Kidney glomerular epithelial cell (primary cell): ENCODE results near the gene SLC6A3.

Experiments used
- DNase-seq: peaks from one replicate; lab custom pipeline; 2025; lab: John Stamatoyannopoulos, UW

Gene SLC6A3

DNA sequence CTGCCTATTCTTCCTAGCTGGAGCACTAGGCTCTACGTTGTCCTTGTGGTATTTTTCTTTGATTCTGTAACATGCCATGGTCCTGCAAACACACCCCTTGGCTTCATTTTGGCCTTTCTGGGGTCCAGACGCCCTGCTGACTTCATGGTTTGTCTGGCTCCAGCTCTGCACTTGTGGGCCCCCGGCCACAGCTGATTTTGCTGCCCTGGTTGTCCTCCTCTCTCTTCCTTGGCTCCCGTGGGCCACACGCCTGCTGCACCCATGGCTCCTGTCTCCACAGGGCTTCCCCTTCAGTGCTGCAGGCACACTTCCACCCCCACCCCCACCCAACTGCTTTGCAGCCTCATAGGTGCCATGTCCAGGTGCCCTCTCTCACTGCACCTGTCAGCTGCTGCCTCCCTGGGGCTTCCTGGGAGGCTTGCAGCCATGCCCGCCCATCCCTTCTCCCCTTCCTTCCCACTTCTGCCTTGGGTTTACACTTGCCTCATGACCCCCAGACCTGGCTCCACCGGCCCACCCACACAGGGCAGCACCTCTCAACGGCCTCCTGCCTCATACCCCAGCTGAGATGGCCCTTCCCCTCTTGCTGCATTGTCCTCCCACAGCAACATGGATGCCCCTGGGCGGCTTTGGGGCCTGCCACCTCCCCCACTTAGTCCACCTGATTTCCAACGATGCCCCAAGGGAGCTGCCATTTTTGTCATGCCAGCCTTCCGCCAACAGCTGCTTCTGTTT lies 25.6 kb downstream of the SLC6A3 start:
- DNase-seq, result no peak

DNA sequence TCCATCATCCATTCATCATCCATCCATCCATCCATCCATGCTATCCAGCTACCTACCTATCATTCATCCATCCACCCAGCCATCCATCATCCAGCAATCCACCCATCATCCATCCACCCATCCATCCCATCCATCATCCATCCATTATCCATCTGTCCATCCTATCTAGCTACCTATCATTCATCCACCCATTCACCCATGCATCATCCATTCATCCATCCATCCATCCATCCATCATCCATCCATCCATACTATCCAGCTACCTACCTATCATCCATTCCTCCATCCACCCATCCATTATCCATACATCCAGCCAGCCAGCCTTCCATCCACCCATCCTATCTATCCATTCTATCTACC lies 26.3 kb downstream of the SLC6A3 start:
- no peak for DNase-seq

GRCh38 chr5:1418238-1418920 lies 26.9 kb downstream of the SLC6A3 start:
- DNase-seq, result no peak

DNA sequence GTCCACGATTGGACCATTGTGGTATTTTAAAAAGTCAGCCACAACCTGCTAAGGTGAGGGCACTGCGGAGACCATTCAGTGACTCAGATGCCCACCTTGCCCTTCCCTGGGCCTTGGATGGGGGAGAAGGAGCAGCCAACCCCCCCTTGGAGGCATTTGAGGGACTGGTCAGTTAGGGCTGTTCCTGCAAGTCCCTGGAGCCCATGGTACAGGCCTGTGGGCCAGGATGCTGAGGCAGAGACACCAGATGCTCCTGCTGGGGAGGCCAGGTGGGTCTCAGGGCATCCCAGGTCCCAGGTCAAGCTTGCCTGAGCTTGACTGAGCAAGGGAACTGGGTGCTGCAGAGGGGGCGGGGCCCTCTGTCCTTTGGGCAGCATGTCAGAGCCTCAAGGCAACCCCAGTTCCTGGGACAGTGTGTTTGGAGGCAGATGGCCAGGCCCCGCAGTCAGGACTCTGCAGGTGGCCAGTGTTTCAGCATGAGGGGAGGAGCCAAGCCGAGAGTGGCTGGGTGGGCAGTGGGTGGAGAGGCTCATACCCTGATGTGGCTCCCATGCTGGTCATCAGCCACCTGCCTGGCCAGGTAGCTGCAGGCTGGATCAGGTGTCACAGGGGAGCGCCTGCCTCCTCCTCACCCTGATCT lies 27.5 kb downstream of the SLC6A3 start:
- DNase-seq, result no peak

- no peak for DNase-seq
Measured at GRCh38 chr5:1416856-1417469, 28.3 kb downstream of the SLC6A3 start.

DNA sequence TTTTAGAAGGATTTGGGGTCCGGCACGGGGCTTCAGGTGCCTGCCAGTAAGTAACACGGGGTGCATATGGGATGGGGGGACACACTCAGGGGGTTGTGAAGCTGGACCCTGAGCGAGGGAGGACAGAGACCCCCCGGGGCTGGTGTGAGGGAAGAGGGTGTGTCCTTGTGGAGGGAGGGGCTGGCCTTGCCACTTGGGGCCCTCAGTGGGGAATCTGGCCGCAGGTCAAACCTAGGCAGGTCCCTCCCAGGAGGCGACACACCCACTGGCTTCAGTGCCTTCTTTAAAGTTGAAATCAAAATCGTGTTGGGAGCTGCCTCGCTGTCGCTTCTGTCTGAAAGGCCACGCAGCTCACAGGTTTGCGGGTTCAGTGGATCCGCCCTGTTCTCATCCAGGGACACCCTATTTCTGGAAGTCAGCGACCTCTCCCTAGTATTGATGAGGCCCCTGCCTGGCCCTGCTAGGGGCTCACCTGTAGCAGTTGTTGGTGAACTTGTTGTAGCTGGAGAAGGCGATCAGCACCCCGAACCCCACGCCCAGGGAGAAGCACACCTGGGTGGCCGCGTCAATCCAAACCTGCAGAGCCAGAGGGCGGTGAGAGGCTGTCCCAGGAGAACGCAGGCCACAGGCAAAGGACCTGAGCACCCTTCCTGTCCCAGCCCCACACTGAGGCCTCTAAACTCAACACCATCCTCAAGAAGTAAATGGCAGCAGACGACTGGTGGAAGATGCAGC lies 29.4 kb downstream of the SLC6A3 start:
- DNase-seq, result no peak

DNA sequence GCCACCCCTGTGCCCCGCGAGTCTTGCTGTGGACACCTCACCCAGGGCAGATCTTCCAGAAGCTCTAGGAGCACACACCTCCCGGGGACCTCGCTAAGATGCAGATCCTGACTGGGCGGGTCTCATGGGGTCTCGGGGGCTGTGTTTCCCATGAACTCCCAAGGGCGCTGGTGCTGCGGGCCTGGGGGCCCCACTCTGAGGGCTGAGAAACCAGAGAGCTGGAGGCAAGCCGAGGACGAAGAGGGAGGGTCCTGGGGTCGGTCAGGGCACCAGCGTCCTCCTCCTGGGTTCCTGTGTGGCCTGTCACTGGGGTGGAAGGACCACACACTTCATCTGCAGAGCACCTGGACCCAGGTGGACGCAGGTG lies 30.2 kb downstream of the SLC6A3 start:
- no peak for DNase-seq

DNA sequence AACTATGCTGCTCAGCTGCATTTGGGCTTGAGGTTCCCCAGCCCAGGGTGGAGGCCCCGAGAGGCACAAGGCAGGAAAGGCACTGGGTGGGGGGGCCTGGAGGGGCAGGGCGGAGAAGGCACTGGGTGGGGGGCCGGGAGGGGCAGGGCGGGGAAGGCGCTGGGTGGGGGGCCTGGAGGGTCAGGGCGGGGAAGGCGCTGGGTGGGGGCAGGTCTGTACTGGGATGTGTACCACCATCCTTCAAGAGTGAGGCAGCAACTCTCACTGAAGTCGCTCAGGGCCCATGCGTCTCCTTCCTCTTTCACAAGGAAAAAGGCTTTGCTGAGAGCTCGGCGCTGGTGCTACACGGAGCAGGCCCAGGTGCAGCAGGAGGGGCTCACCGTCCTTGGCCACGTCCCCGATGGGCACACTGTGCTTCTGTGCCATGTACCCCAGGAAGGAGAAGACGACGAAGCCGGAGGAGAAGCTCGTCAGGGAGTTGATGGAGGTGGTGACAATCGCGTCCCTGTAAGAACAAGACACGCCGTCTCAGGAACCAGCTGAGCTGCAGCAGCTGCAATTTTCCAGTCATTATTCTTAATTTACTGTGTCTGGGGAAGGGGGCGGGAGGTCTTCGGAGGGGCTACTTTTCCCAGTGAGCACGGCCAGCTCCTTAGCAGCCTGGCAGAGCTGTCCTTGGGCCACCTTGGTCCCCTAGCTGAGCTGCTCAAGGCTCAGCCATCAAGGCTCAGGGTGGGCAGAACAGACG lies 30.8 kb downstream of the SLC6A3 start:
- DNase-seq, result no peak

DNA sequence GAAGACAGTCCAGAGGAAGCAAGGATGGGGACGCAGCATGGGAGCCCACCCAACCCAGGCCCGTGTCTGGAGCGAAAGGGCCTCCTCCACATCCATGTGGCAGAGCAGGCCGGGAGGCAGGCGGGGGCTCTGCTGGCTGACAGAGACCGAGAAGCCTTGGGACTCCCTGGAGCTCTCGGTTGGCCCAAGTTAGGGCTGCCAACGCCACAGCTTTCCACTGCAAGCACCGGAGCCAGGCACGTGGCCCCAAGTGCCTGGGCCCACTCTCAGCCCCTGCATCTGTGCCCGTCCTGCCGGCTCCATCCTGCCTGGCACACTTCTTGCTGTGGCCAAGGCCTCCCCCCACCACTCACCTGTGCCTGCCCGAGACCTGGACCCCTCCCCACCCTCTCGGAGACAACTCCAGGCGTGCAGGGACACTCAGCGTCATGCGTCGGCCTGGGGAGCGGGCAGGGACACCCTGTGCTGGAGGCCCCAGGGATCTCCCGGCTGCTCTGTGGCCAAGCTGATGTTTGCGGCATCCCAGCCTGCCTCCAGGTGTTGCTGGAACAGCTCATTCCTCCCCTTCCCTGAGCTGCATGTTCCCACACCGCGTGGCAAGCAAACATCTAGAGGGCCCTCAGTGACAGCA lies 31.5 kb downstream of the SLC6A3 start:
- DNase-seq, result no peak

GRCh38 chr5:1413211-1413610 lies 32.0 kb downstream of the SLC6A3 start:
- DNase-seq, result no peak

GRCh38 chr5:1412621-1413020 lies 32.6 kb downstream of the SLC6A3 start:
- DNase-seq, result no peak

GRCh38 chr5:1412163-1412562 lies 33.1 kb downstream of the SLC6A3 start:
- no peak for DNase-seq

DNA sequence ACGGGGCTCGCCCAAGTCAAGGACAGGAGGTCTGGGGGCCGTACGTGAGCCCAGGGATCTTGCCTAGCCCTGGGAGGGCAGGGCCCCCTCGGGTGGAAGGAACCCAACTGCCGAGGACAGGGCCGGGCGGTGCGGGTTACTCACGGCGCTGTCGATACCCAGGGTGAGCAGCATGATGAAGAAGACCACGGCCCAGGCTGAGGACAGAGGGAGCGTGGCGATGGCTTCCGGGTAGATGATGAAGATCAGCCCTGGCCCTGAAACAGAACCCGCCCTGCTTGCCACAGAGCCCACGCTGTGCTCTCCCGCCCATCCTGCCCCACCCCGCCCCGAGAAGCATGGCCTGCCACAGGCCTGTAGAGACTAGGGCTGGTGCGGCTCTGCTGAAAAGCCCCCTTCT lies 34.1 kb downstream of the SLC6A3 start:
- no peak for DNase-seq

GRCh38 chr5:1410156-1411014 lies 34.9 kb downstream of the SLC6A3 start:
- DNase-seq, result no peak

DNA sequence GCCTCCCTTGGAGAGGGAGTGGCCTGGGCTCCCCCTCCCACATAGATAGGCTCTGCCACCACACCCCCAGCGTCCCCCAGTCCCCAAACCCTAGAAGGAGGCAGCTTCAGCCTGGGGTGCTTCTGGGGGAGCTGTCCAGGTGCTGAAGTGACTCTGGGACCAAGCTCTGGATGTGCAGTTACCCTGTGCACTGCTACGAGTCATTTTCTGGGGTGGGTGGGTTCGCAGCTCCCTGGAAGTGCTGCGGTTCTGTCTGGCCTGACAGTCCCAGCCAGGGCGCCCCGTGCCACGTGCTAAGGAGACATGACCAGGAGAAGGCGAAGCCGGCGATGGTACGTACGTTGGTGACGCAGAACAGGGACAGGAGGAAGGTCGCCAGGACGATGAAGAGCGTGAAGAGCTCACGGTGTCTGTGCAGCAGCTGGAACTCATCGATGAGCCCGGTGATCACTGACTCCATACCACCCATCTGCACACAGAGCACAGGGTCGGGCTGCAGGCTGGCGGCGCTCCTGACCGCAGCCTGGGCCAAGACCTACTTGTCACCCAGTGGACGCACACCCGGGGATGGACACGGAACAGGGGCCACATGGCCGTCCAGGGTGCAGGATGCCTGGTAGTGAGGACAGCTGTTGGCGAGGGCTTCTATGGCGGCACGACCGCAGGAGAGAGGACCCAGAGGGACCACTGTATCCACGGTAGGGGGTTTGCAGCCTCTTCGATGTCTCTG lies 35.7 kb downstream of the SLC6A3 start:
- DNase-seq, result no peak

GRCh38 chr5:1406681-1407640 lies 38.3 kb downstream of the SLC6A3 start:
- DNase-seq, result no peak

DNA sequence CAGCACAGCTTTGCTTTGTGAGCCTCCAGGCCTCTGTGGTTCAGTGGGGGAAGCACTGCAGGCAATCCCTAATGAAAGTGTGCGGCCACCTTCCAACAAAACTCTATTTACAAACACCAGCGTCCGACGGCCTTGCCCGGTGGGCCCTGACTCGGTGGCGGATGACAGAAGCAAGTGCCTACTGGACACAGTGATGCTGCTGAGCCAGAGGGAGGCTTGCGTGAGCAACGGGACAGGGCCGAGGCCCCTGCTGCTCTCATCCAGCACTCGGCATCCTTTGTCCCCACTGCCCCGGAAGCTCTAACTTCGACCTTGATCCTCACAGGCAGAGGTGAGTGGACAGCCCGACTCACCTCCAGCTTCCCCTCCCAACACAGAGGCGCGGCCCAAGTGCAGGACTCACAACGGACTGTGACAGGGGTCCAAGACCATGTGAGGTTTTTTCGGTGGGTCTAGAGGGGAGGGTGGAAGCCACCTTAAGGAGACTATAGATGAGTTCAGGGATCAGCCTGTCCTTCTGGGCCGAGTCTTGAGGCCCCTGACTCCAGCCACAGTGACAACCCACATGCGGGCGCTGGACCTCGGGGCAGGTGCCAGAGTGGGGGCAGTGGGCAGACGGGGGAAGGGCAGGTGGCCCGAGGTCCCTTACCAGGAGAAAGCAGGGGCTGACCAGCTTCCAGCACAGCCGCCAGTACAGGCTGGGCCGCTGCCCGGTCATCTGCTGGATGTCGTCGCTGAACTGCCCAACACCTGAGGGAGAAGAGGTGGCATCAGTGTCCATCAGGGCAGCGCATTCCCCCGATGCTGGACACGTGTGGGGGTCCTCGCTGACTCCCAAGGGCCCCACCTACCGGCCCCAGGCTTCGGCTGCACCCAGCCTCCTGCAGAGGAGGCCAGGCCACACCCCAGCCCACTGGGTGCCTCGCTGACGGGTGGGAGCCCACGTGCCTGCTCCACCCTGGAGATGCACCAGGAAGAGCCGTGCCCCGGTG lies 39.4 kb downstream of the SLC6A3 start:
- no peak for DNase-seq
